ENCODE measurements around the gene WDR45.

WDR45 gene

GRCh38 chrX:49066690-49067089 is 13.0 kb downstream of the WDR45 start:
- H3K4me2 ChIP-seq (ENCODE audit: low read depth, low read length, poor library complexity, severe bottlenecking): no peak overlapping the region
- H3K79me2 ChIP-seq (ENCODE audit: insufficient read depth, low read length): no peaks in the 10 kb centered on the region
- no peaks in the 10 kb centered on the region for H3K27me3 ChIP-seq (ENCODE audit: insufficient read depth, low read length, poor library complexity, severe bottlenecking)
- no peak overlapping the region for H2AFZ ChIP-seq (ENCODE audit: low read length)
- H3K4me1 ChIP-seq (ENCODE audit: insufficient read depth, low read length, poor library complexity, severe bottlenecking): no peaks in the 10 kb centered on the region
- H3F3A ChIP-seq (ENCODE audit: low read depth): no peaks in the 10 kb centered on the region
- TF ChIP-seq EZH2phosphoT487 (IDR thresholded peaks at IDR 0.05; ENCODE audit: borderline replicate concordance): no peak
- no peak for TF ChIP-seq CTCF (conservative IDR thresholded peaks at IDR 0.05; ENCODE audit: low read length)
- no peaks in the 10 kb centered on the region for H3K9me2 ChIP-seq (replicated peaks; ENCODE audit: low read depth, low read length)
- no peaks in the 10 kb centered on the region for H3K9me3 ChIP-seq (ENCODE audit: insufficient read depth, low read depth, low read length)
- H3K9ac ChIP-seq (ENCODE audit: low read depth, low read length, poor library complexity, severe bottlenecking): no peak overlapping the region
- no peak overlapping the region for H3K4me3 ChIP-seq (ENCODE audit: low read length, poor library complexity, severe bottlenecking)
- no peaks in the 10 kb centered on the region for H4K20me1 ChIP-seq (ENCODE audit: insufficient read depth, low read length, poor library complexity, severe bottlenecking)
- H3K36me3 ChIP-seq (ENCODE audit: insufficient read depth, low read length): no peaks in the 10 kb centered on the region; the same call in 1 of the 2 replicates

GRCh38 chrX:49066278-49066677 is 13.4 kb downstream of the WDR45 start:
- Histone ChIP-seq H3K79me2 (ENCODE audit: insufficient read depth, low read length) (no peaks in the 10 kb centered on the region), H2AFZ (ENCODE audit: low read length) (no peak overlapping the region), H3K27me3 (ENCODE audit: insufficient read depth, low read length, poor library complexity, severe bottlenecking) (no peaks in the 10 kb centered on the region), H4K20me1 (ENCODE audit: insufficient read depth, low read length, poor library complexity, severe bottlenecking) (no peaks in the 10 kb centered on the region), H3K4me3 (ENCODE audit: low read length, poor library complexity, severe bottlenecking) (no peak overlapping the region), H3K4me1 (ENCODE audit: insufficient read depth, low read length, poor library complexity, severe bottlenecking) (no peaks in the 10 kb centered on the region), H3K4me2 (ENCODE audit: low read depth, low read length, poor library complexity, severe bottlenecking) (no peak overlapping the region), H3K36me3 (ENCODE audit: insufficient read depth, low read length) (no peaks in the 10 kb centered on the region; the same call in 1 of the 2 replicates), H3K9ac (ENCODE audit: low read depth, low read length, poor library complexity, severe bottlenecking) (no peak overlapping the region), H3F3A (ENCODE audit: low read depth) (no peaks in the 10 kb centered on the region), H3K9me2 (replicated peaks; ENCODE audit: low read depth, low read length) (no peaks in the 10 kb centered on the region), H3K9me3 (ENCODE audit: insufficient read depth, low read depth, low read length) (no peaks in the 10 kb centered on the region)
- no peak for TF ChIP-seq CTCF (conservative IDR thresholded peaks at IDR 0.05; ENCODE audit: low read length)
- no peak for TF ChIP-seq EZH2phosphoT487 (IDR thresholded peaks at IDR 0.05; ENCODE audit: borderline replicate concordance)

GRCh38 chrX:49064735-49065134 is 15.0 kb downstream of the WDR45 start:
- no peaks in the 10 kb centered on the region for H4K20me1 ChIP-seq (ENCODE audit: insufficient read depth, low read length, poor library complexity, severe bottlenecking)
- H3K36me3 ChIP-seq (ENCODE audit: insufficient read depth, low read length): no peaks in the 10 kb centered on the region; the same call in 1 of the 2 replicates
- H3K9me3 ChIP-seq (ENCODE audit: insufficient read depth, low read depth, low read length): no peaks in the 10 kb centered on the region
- no peak overlapping the region for H3K9ac ChIP-seq (ENCODE audit: low read depth, low read length, poor library complexity, severe bottlenecking)
- H3K4me3 ChIP-seq (ENCODE audit: low read length, poor library complexity, severe bottlenecking): no peak overlapping the region
- no peak overlapping the region for H2AFZ ChIP-seq (ENCODE audit: low read length)
- H3F3A ChIP-seq (ENCODE audit: low read depth): no peaks in the 10 kb centered on the region
- TF ChIP-seq EZH2phosphoT487 (IDR thresholded peaks at IDR 0.05; ENCODE audit: borderline replicate concordance): no peak
- no peaks in the 10 kb centered on the region for H3K27me3 ChIP-seq (ENCODE audit: insufficient read depth, low read length, poor library complexity, severe bottlenecking)
- no peaks in the 10 kb centered on the region for H3K79me2 ChIP-seq (ENCODE audit: insufficient read depth, low read length)
- H3K9me2 ChIP-seq (replicated peaks; ENCODE audit: low read depth, low read length): no peaks in the 10 kb centered on the region
- H3K4me1 ChIP-seq (ENCODE audit: insufficient read depth, low read length, poor library complexity, severe bottlenecking): no peaks in the 10 kb centered on the region
- H3K4me2 ChIP-seq (ENCODE audit: low read depth, low read length, poor library complexity, severe bottlenecking): no peak overlapping the region

- H3K9me3 ChIP-seq (ENCODE audit: insufficient read depth, low read depth, low read length): no peaks in the 10 kb centered on the region
- TF ChIP-seq EZH2phosphoT487 (IDR thresholded peaks at IDR 0.05; ENCODE audit: borderline replicate concordance) (no peak), CTCF (conservative IDR thresholded peaks at IDR 0.05; ENCODE audit: low read length) (no peak)
- no peaks in the 10 kb centered on the region for H3F3A ChIP-seq (ENCODE audit: low read depth)
- no peaks in the 10 kb centered on the region for H3K4me1 ChIP-seq (ENCODE audit: insufficient read depth, low read length, poor library complexity, severe bottlenecking)
- no peaks in the 10 kb centered on the region for H3K27me3 ChIP-seq (ENCODE audit: insufficient read depth, low read length, poor library complexity, severe bottlenecking)
- H4K20me1 ChIP-seq (ENCODE audit: insufficient read depth, low read length, poor library complexity, severe bottlenecking): no peaks in the 10 kb centered on the region
- H3K9ac ChIP-seq (ENCODE audit: low read depth, low read length, poor library complexity, severe bottlenecking): no peak overlapping the region
- H3K79me2 ChIP-seq (ENCODE audit: insufficient read depth, low read length): no peaks in the 10 kb centered on the region
- no peaks in the 10 kb centered on the region; the same call in 1 of the 2 replicates for H3K36me3 ChIP-seq (ENCODE audit: insufficient read depth, low read length)
- no peak overlapping the region for H3K4me3 ChIP-seq (ENCODE audit: low read length, poor library complexity, severe bottlenecking)
- no peak overlapping the region for H2AFZ ChIP-seq (ENCODE audit: low read length)
- no peak overlapping the region for H3K4me2 ChIP-seq (ENCODE audit: low read depth, low read length, poor library complexity, severe bottlenecking)
- H3K9me2 ChIP-seq (replicated peaks; ENCODE audit: low read depth, low read length): no peaks in the 10 kb centered on the region
These were observed 15.4 kb downstream of the WDR45 start for GRCh38 chrX:49064303-49064702.
